Neural cell (in vitro differentiated cells): ENCODE data around the gene PIK3CA.
"Not testable (repeated sequence)": the region's sequence is repeated elsewhere in the genome, so short reads cannot be mapped to it uniquely, and the experiment has no call there.

Source experiments
- RAD21 ChIP-seq: fragments of 450-650 bp; conservative IDR thresholded peaks from 2 replicates; pipeline ENCODE4 v1.6.1; 2014; ENCODE audit warnings: antibody characterized with exemption, mild to moderate bottlenecking, moderate library complexity
- TAF1 ChIP-seq: IDR thresholded peaks from 2 replicates; pipeline ENCODE4 v1.6.1; 2012; ENCODE audit warnings: low read depth
- TF ChIP-seq, protein P1 (sequence below): fragments of 450-650 bp; IDR thresholded peaks from 2 replicates; pipeline ENCODE4 v1.5.1; 2014; ENCODE audit warnings: antibody characterized with exemption, mild to moderate bottlenecking, moderate library complexity; ENCODE audit not compliant: poor library complexity, severe bottlenecking

DNA sequence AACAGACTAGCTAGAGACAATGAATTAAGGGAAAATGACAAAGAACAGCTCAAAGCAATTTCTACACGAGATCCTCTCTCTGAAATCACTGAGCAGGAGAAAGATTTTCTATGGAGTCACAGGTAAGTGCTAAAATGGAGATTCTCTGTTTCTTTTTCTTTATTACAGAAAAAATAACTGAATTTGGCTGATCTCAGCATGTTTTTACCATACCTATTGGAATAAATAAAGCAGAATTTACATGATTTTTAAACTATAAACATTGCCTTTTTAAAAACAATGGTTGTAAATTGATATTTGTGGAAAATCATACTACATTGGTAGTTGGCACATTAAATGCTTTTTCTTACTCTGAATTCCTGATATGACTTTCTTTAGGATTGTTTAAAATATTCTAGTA lies 70.1 kb downstream of the PIK3CA start:
- TF ChIP-seq, protein P1, sequence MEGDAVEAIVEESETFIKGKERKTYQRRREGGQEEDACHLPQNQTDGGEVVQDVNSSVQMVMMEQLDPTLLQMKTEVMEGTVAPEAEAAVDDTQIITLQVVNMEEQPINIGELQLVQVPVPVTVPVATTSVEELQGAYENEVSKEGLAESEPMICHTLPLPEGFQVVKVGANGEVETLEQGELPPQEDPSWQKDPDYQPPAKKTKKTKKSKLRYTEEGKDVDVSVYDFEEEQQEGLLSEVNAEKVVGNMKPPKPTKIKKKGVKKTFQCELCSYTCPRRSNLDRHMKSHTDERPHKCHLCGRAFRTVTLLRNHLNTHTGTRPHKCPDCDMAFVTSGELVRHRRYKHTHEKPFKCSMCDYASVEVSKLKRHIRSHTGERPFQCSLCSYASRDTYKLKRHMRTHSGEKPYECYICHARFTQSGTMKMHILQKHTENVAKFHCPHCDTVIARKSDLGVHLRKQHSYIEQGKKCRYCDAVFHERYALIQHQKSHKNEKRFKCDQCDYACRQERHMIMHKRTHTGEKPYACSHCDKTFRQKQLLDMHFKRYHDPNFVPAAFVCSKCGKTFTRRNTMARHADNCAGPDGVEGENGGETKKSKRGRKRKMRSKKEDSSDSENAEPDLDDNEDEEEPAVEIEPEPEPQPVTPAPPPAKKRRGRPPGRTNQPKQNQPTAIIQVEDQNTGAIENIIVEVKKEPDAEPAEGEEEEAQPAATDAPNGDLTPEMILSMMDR: not testable (repeated sequence)
- TF ChIP-seq TAF1, RAD21: not testable (repeated sequence)
